ENCODE results near the gene NECAP2.

DNA sequence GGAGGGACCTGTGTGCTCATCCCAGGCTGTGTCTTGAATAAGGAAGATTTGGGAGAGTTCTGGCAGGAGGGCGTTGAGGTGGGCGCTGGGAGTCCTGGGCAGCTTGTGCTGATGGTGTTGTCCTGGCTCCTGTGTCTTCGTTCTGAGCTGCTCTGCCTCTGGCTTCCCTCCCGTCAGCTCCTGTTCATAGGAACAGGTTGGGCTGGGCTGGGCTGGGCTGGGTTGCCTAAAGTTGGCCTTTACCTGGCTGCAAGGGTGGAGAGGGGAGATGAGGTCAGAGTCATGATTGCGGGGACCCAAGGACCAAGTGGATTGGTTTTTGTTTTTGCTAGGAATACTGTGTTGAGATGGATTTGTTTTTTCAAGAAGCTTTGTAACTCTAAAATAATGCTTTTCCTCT is 9.1 kb downstream of the NECAP2 start:
- no peak for TF ChIP-seq YY1 (IDR thresholded peaks at IDR 0.05; ENCODE audit: insufficient read depth, insufficient read length)
- no peak for TF ChIP-seq SUZ12 (IDR thresholded peaks at IDR 0.05; ENCODE audit: extremely low read depth, insufficient read depth, insufficient read length)

Data from NT2/D1 (cell line).